Measurements from ENCODE around the gene GPR146.

The GPR146 gene, protein sequence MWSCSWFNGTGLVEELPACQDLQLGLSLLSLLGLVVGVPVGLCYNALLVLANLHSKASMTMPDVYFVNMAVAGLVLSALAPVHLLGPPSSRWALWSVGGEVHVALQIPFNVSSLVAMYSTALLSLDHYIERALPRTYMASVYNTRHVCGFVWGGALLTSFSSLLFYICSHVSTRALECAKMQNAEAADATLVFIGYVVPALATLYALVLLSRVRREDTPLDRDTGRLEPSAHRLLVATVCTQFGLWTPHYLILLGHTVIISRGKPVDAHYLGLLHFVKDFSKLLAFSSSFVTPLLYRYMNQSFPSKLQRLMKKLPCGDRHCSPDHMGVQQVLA

DNA sequence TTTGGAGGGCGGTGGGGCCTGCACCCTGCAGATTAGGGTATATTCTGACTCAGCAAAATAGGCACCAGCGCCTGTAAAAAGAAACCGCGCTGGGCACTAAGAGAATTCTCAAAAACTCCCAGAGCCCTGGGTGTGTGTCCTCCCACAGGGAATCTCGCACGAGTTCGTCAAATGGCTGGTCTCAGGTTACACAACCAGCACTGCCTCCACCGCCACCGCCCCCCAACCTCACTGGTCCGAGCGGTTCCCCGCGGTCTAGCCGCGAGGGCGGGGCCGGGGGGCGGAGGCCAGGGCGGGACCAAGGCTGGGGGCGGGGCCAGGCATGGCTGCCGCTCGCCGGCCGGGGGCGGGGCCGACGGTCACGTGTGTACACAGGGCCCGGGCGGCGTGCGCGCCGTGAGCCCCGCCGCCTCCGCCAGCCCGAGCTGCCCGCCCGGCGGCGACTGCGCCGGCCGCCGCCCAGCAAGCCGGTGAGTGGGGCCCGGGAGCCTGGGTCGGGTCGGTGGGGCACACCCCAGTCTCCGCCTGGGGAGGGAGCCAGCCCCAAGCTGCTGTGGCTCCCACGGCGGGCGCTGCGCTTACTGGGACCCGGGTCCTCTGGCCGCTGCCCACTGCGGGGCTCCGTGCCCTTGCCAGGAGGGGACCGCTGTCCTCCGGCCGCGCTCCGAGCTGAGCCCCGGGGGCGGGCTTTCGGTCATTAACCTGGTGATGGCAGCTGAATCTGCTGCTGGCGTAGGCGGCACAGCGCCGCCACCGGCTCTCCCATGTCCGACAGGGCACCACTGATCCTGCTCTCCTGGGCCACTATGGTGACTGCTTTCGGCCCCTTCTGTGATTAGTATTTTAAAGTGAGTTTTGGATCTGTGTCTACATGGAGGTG lies at the start of gene GPR146:
TSS of gene GPR146 (plus strand) at position 358 of the 880 bp plus-strand sequence. CDS start 12,970 bp downstream, outside the sequence.
- TF ChIP-seq GATA2 (IDR thresholded peaks at IDR 0.05; ENCODE audit: low read depth, low read length) (no peak), GATA3 (IDR thresholded peaks at IDR 0.05; ENCODE audit: low read depth, low read length) (no peak)

DNA sequence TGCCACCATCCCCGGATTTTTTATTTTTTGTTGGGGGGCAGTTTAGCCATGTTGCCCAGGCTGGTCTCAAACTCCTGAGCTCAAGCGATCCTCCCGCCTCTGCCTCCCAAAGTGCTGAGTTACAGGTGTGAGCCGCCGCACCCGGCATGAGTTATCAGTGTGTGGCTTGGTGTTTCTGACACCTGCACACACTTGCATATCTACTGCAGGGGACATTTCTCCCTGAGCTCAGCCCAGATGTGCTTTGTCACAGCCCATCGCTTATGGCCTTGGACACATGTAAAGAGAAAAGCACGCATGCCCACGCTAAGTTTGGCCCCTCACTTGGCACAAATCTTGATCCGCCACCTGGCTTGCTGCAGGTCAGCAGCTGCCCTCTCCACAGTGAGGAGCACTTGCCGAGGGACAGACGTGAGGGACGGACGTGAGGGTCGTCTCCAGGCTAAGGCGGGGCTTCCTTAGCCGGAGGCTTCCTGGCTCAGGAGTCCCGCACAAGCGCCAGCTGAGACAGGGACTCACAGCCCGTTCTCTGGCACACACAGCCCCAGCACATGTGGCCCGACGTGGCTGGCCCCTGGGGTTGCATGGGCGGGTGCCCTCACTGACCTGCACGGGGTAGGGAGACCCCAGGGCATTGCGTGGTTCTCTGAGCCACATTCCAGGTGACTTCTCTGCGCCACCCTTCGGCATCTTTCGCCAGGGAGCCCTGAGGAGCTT lies 49.6 kb upstream of the GPR146 start:
- no peak for TF ChIP-seq GATA3 (IDR thresholded peaks at IDR 0.05; ENCODE audit: low read depth, low read length)
- TF ChIP-seq GATA2 (IDR thresholded peaks at IDR 0.05; ENCODE audit: low read depth, low read length) = no peak

DNA sequence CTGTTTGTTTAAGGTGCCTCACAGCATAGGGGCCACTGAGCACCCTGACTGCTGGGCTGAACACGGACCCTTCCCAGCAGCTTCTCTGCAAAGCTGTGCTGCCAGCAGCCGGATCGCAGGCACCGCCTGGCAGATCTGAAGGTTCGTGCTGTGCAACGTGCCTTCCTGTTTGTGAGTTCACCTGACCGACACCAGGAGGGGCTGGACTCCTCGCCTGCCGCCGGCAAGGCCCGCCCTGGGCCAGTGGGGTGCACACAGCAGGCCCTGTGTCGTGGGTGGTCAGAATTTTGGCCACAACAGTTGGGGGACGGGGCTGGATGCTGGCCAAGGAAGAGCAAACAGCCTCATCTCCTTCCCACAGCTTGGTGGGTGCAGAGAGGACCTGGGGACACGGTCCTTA lies 48.8 kb upstream of the GPR146 start:
- TF ChIP-seq GATA2 (IDR thresholded peaks at IDR 0.05; ENCODE audit: low read depth, low read length) (no peak), GATA3 (IDR thresholded peaks at IDR 0.05; ENCODE audit: low read depth, low read length) (no peak)

DNA sequence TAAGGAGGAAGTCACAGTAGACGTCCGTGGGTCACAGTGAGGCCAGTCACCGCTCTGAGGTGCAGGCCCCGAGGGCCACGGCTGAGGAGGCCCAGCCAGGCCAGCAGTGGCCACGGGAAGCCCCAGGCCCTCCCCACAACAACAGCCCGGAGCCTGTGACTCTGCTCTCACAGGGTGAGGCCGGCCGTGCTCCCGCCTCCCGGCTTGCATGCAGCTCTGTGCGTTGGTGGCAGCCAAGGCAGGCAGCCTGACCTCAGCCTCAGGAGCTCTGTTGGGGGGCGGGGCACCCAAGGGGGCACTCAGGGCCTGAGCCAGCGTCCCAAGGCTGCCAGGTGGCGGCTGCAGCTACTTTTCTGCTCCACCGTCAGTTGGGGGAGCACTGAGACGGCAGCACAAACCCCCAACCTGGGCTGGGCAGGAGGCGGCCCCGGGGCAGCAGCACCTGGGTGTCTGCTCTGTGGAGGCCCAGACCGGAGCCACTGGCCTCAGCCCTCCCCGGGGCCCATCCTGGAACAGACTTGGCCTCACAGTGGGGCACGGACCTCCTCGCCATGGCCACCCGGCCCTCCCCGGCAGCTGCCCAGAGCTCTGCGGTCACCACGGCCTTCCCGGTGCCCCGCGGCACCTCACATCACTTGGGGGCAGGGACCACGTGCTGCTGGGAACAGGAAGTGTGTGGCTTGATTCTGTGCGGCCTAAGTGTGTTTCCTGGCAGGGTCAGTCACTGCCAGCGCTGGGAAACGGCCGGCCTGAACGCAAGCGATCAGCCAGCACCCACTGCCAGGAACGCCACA lies 48.1 kb upstream of the GPR146 start:
- TF ChIP-seq GATA3 (IDR thresholded peaks at IDR 0.05; ENCODE audit: low read depth, low read length) = no peak
- TF ChIP-seq GATA2 (IDR thresholded peaks at IDR 0.05; ENCODE audit: low read depth, low read length) = no peak

DNA sequence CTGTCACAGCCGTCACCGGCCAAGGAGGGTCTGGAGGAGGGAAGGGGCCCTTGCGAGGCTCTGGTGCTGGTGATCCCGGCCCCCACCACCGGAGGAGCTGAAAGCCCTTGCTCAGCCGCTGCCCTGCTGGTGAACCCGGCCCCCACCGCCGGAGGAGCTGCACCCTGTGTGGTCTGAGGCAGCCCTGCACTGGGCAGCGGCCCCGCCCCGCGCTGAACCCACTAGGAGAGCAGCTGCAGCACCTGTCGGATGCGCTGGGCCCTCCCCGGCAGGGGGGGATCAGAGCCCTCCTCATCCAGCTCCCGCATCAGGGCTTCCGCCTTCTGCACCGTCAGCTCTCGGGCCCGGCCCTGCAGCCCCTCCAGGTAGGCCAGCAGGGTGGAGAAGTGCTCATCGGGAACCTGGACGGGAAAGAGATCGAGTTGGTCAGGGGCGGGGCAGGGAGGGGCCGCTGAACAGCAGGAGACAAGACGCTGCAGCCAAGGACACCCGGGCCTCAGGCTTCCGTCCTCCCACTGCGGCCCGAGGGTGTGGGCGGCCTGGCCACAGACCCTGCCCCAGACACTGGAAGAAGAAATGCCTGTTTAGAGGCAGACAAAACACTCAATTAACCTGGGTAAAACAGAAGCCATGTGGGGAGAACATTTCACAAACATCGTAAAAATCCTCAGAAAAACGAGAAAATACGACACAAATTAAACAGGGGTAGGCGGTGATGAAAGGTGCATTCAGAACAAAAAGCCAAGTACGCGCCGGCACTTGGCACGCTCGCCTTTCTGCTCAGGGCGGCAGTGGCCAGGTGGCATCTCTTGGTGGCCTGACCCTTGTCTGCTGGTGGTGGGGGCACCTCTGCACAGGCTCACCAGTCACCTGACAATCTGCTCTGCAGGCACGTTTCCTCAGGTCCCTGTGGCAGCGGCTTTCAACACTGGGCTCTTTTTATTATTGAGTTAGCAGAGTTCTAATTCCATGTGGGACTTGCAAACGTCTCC lies 46.6 kb upstream of the GPR146 start:
- no peak for TF ChIP-seq GATA3 (IDR thresholded peaks at IDR 0.05; ENCODE audit: low read depth, low read length)
- no peak for TF ChIP-seq GATA2 (IDR thresholded peaks at IDR 0.05; ENCODE audit: low read depth, low read length)

DNA sequence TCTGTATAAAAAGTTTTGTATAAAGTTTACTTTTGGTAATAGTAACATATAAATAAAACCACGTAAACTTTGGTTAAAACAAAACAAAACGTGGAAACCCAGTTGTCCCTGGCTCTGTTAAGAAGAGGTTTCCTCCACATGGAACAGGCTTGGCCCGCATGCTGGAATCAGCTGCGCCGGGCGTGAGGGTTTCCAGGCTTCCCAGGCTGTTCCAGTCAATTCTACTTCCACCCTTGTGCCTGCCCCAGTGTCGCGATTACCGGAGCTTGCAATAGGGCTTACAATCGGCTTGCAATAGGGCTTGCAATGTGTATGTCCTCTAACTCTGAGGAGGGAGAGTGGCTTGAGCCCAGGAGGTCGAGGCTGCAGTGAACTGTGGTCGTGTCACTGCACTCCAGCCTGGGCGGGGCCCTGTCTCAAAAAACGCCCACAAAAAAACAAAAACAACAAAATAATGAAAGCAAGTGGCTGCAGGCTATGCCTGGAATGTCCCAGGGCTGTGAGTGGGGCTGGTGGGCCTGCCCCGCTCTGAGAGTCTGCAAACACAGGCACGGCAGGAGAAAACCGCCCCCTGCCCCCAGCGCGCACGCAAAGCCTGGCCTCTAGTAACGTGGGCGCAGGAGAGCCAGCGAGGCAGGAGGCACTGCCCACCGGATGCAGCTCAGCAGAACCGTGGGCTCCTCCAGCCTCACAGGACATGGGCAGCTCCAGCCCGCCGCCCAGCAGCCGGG lies 45.0 kb upstream of the GPR146 start:
- no peak for TF ChIP-seq GATA2 (IDR thresholded peaks at IDR 0.05; ENCODE audit: low read depth, low read length)
- TF ChIP-seq GATA3 (IDR thresholded peaks at IDR 0.05; ENCODE audit: low read depth, low read length) = no peak

DNA sequence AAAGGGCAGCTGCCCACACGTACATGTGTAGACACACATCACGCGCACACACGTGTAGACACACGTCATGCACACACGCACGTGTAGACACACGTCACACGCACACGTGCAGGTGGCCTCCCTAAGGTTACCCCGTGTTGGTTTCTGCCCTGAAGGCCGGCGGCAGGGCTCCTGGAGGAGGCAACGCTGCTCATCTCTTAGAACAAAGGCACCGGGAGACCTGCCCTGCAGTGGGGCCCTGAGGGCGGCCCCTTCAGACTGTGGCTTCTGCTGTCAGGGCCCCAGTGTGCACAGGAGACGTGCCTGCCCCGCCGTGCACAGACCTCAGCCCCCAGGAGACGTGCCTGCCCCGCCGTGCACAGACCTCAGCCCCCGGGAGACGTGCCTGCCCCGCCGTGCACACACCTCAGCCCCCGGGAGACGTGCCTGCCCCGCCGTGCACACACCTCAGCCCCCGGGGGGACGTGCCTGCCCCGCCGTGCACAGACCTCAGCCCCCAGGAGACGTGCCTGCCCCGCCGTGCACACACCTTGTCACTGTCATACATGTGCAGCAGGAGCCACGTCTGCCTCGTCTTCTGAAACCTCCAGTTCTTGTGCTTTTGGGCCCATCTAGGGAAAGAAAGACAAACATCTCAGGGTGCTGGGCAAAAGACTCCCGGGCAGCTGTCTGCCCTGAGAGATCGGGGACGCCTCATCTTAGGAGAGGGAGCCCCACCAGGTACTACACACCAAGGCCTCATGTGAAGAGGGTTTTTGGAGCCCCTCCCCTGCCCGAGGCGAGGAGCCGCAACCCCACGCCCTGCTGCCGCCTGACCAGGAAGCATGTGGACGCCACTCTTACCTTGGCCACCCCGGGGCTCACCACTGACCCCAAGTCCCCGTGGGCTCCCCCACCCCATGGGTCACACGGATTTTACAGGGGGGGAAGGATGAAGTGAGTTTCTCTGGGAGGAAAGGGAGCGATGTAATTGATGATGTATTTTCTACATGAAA lies 44.1 kb upstream of the GPR146 start:
- TF ChIP-seq GATA3 (IDR thresholded peaks at IDR 0.05; ENCODE audit: low read depth, low read length) = no peak
- no peak for TF ChIP-seq GATA2 (IDR thresholded peaks at IDR 0.05; ENCODE audit: low read depth, low read length)

DNA sequence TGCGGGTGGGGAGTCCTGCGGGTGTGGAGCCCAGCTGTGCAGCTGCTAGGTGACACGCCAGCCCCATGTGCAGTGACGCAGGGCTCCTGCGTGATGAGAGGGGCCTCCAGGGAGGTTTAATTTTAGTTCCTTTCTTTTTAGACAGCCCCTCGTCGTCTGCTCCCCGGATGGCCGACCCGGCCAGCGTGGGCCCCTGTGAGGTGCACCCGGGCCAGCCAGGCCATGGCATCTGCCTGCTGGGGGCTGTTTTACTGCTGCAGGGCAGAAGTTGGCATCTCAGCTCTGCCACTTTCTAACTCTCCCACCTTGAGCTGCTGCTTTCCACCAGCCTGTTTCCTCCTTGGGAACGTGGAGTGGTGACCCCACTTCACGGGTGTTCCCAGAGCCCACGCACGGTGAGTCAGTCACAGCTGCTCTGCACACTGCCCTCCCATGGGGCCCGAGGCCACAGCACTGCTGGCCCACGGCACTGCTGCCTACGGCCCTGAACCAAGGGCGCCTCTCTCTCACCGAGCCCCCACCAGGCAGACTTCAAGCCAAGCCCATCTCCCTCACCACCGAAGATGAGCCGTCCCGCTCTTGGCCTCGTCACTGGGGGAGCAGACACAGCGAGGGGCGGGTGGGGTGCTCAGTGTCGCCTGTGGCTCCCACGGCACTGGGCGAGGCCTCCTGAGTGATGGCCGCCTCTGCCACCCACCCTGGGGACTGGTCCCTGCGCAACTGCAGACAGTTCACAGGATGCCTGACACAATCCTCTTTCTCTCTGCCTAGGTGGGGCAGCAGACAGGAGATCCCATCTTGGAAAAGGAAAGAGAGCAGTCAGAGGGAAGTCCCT lies 40.1 kb upstream of the GPR146 start:
- TF ChIP-seq GATA3 (IDR thresholded peaks at IDR 0.05; ENCODE audit: low read depth, low read length) (no peak), GATA2 (IDR thresholded peaks at IDR 0.05; ENCODE audit: low read depth, low read length) (no peak)

DNA sequence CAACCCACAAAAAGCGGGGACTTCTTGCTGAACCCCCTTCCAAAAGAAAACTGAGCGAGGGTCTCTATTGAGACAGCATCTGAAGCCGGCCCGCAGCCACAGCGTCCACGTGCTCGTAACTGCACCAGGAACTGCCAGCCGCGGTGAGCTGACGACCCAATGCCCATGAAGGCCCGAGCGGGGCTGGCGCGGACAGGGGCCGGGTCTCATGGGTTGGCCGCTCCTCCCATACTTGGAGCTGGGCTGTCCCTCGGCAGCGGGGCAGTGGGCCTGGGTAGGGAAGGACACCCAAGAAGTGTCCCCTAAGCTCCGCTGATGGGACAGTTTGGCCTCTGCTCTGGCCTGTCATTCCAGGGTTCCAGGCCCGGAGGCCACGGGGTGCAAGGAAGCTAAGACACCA lies 39.0 kb upstream of the GPR146 start:
- no peak for TF ChIP-seq GATA3 (IDR thresholded peaks at IDR 0.05; ENCODE audit: low read depth, low read length)
- no peak for TF ChIP-seq GATA2 (IDR thresholded peaks at IDR 0.05; ENCODE audit: low read depth, low read length)

DNA sequence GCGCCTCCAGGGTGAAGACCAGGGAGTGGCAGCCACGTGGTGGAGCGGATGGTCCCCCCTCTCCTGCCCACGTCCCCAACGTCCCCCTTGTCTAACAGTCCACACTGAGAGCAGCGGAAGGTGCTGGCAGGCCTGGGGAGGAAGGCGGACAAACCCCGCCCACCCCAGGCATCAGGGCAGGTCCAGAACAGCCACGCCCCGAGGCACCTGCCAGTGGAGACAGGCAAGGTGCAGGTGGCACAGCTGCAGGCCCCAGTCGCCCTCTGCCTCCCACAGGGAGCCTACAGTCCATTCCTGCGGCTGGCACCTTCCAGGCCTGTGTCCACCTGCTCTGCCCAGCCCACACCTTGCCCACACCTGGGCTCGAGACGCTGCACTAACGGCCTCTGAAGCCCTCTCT lies 36.4 kb upstream of the GPR146 start:
- TF ChIP-seq GATA2 (IDR thresholded peaks at IDR 0.05; ENCODE audit: low read depth, low read length) = no peak
- TF ChIP-seq GATA3 (IDR thresholded peaks at IDR 0.05; ENCODE audit: low read depth, low read length) = no peak

Measured in SH-SY5Y (cell line).